ENCODE measurements around the gene ANKRD34A. TPM values are rescaled to one million over a fixed set of nuclear protein-coding genes. Genes with fewer than 3 reads are reported as not detected.
A peak's percentile ranks its signal among the peaks of the same experiment; 100 is the strongest.

ANKRD34A gene
- total RNA-seq, 2 experiments from 2014 or later: 0.42 to 0.47 TPM

DNA sequence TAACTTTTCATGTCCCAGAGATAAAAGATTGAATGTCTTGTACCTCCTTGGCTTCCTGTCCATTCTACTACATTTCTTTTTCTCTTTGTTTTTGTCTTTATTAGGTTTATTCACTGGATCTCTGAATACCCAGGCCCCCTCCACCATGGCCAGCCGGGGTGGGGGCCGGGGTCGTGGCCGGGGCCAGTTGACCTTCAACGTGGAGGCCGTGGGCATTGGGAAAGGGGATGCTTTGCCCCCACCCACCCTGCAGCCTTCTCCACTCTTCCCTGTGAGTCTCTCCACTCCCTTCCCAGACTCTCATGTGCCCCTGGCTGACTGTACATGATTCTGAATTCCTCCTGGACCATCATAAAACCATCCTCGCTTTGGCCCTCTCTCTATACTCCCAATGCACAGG is 10.3 kb upstream of the ANKRD34A start:
- Histone ChIP-seq H3K4me3 (ENCODE audit: low read length) (no peak overlapping the region), H3K27ac (ENCODE audit: low read depth in 1 of 2, low read length in 2 of 2) (no peak overlapping the region), H3K27me3 (ENCODE audit: control insufficient read depth in 1 of 2, insufficient read depth in 2 of 2, low read length in 2 of 2) (no peaks in the 10 kb centered on the region), H3K9me3 (ENCODE audit: control insufficient read depth in 1 of 2, insufficient read depth in 1 of 2, low read length in 2 of 2) (no peaks in the 10 kb centered on the region), H3K36me3 (ENCODE audit: insufficient read depth, low read length) (peaks cover 14% of the 10 kb centered on the region), H3K4me1 (ENCODE audit: insufficient read depth, low read length) (peaks cover 27% of the 10 kb centered on the region)
- DNase-seq (no peak), ATAC-seq (ENCODE audit: poor library complexity) (no peak)
- CTCF ChIA-PET: interaction anchor here (3.1 kb wide), 1 partner anchor 16 kb away, joined by 11 read pairs; the partner anchor contains the start of gene LIX1L
- Mint-ChIP-seq H3K36me3 (ENCODE audit: low read depth) (peaks cover 11% of the 10 kb centered on the region), H3K27me3 (no peaks in the 10 kb centered on the region), H3K4me1 (ENCODE audit: low read depth) (peaks cover 20% of the 10 kb centered on the region), H3K27ac (peak overlapping the region; percentile 61), H3K9me3 (no peaks in the 10 kb centered on the region), H3K4me3 (no peak overlapping the region)
- TF ChIP-seq CTCF (IDR thresholded peaks at IDR 0.05): no peak
- intact Hi-C loops (cut with DNase I, micrococcal nuclease): no loop called here
- POLR2A ChIA-PET: no interaction called here

DNA sequence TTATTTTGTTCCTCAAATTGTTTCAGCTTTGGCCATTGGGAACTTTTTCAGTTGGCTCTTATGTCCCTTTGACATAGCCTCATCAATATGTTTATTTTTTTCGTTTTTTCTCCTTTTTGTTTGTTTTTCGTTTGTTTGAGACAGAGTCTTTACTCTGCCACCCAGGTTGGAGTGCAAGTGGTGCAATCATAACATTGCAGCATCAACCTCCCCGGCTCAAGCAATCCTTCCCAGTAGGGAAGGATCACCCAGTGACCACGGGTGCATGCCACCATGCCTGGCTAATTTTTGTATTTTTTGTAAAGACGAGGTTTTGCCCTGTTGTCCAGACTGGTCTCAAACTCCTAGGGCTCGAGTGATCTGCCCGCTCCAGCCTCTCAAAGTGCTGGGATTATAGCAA is 8.2 kb upstream of the ANKRD34A start:
- no peak for TF ChIP-seq CTCF (IDR thresholded peaks at IDR 0.05)
- intact Hi-C loops (cut with DNase I, micrococcal nuclease): no loop called here
- Histone ChIP-seq H3K27me3 (ENCODE audit: control insufficient read depth in 1 of 2, insufficient read depth in 2 of 2, low read length in 2 of 2) (no peaks in the 10 kb centered on the region), H3K4me3 (ENCODE audit: low read length) (no peak overlapping the region), H3K4me1 (ENCODE audit: insufficient read depth, low read length) (peaks cover 9% of the 10 kb centered on the region), H3K27ac (ENCODE audit: low read depth in 1 of 2, low read length in 2 of 2) (no peak overlapping the region), H3K36me3 (ENCODE audit: insufficient read depth, low read length) (peaks cover 14% of the 10 kb centered on the region), H3K9me3 (ENCODE audit: control insufficient read depth in 1 of 2, insufficient read depth in 1 of 2, low read length in 2 of 2) (no peaks in the 10 kb centered on the region)
- Mint-ChIP-seq H3K9me3 (no peaks in the 10 kb centered on the region), H3K27me3 (no peaks in the 10 kb centered on the region), H3K4me3 (no peak overlapping the region), H3K27ac (no peak overlapping the region), H3K4me1 (ENCODE audit: low read depth) (peaks cover 26% of the 10 kb centered on the region), H3K36me3 (ENCODE audit: low read depth) (peaks cover 18% of the 10 kb centered on the region)
- DNase-seq (no peak), ATAC-seq (ENCODE audit: poor library complexity) (no peak)
- ChIA-PET POLR2A (interaction anchor here (0.7 to 1.2 kb wide), 2 partner anchors 8 to 45 kb away, joined by 3 to 4 read pairs; partner anchors contain the start of genes ANKRD34A, POLR3GL and RBM8A), CTCF (interaction anchor here (2.5 kb wide), 1 partner anchor 35 kb away, joined by 10 read pairs; no protein-coding TSS in a partner anchor)

- no peak for DNase-seq
- no peaks in the 10 kb centered on the region for H3K27me3 ChIP-seq (ENCODE audit: control insufficient read depth in 1 of 2, insufficient read depth in 2 of 2, low read length in 2 of 2)
- ChIA-PET POLR2A (interaction anchor here (1.1 to 6.2 kb wide), 4 partner anchors 11 to 48 kb away, joined by 4 to 154 read pairs (median 76); partner anchors contain the start of genes LIX1L, RBM8A and TXNIP), CTCF (interaction anchor here (1.2 to 5.4 kb wide), 4 partner anchors 10 to 40 kb away, joined by 3 to 40 read pairs (median 14); partner anchors contain the start of genes LIX1L and RBM8A)
- H3K9me3 Mint-ChIP-seq: no peaks in the 10 kb centered on the region
- H3K4me1 ChIP-seq (ENCODE audit: insufficient read depth, low read length): peaks cover 28% of the 10 kb centered on the region
- TF ChIP-seq CTCF (IDR thresholded peaks at IDR 0.05): no peak
- no peaks in the 10 kb centered on the region for H3K36me3 ChIP-seq (ENCODE audit: insufficient read depth, low read length)
- peaks cover 15% of the 10 kb centered on the region for H3K36me3 Mint-ChIP-seq (ENCODE audit: low read depth)
- no peak overlapping the region for H3K27ac ChIP-seq (ENCODE audit: low read depth in 1 of 2, low read length in 2 of 2)
- H3K4me3 ChIP-seq (ENCODE audit: low read length): no peak overlapping the region
- intact Hi-C loops (cut with DNase I, micrococcal nuclease): loop anchor here in 1 of 2 experiments (5.0 kb wide), 1 partner anchor 140 kb away; no protein-coding TSS in a partner anchor
- peaks cover 0 to 4% of the 10 kb centered on the region in 2 experiments for H3K9me3 ChIP-seq (ENCODE audit: control insufficient read depth in 1 of 2, insufficient read depth in 1 of 2, low read length in 2 of 2)
- no peak for ATAC-seq (ENCODE audit: poor library complexity)
- H3K27ac Mint-ChIP-seq: no peak overlapping the region
- peaks cover 44% of the 10 kb centered on the region for H3K4me1 Mint-ChIP-seq (ENCODE audit: low read depth)
- H3K4me3 Mint-ChIP-seq: peak overlapping the region; percentile 73
- no peaks in the 10 kb centered on the region for H3K27me3 Mint-ChIP-seq
Observed at GRCh38 chr1:145967288-145967687, 2.9 kb upstream of the ANKRD34A start.

Data from CD4-positive, alpha-beta T cell (primary cell).